Ascending aorta (tissue), 2 donors: ENCODE measurements around the gene PHACTR3. TPM values are rescaled to one million over a fixed set of nuclear protein-coding genes. Genes with fewer than 3 reads are reported as not detected.
"Not testable (repeated sequence)": the region's sequence is repeated elsewhere in the genome, so short reads cannot be mapped to it uniquely, and the experiment has no call there.

Experiments used
- DNase-seq, 2 donors: peaks; one replicate each; pipeline ENCODE4 v3.0.0-alpha.2; 2019; ENCODE audit warnings: low spot score in 2 of 2
- H3K27ac ChIP-seq, 2 donors: fragments of 200-600 bp; sonication (generic); one replicate each; pipeline ENCODE4 v1.5.1; 2016 to 2017; ENCODE audit warnings: mild to moderate bottlenecking in 1 of 2
- H3K27me3 ChIP-seq: fragments of 200-600 bp; sonication (generic); one replicate; pipeline ENCODE4 v1.5.1; 2017
- H3K36me3 ChIP-seq, 2 donors: fragments of 200-600 bp; sonication (generic); one replicate each; pipeline ENCODE4 v1.5.1; 2016
- H3K4me1 ChIP-seq, 2 donors: fragments of 200-600 bp; sonication (generic); one replicate each; pipeline ENCODE4 v1.5.1; 2016 to 2017; ENCODE audit warnings: mild to moderate bottlenecking in 1 of 2
- H3K4me3 ChIP-seq, 2 donors: fragments of 200-600 bp; sonication (generic); one replicate each; pipeline ENCODE4 v1.5.1; 2016 to 2017; ENCODE audit warnings: mild to moderate bottlenecking in 1 of 2
- H3K9me3 ChIP-seq, 2 donors: fragments of 200-600 bp; sonication (generic); one replicate each; pipeline ENCODE4 v1.5.1; 2016
- CTCF ChIP-seq, 3 experiments: fragments of 200-600 bp in 2 of 3; fragments of 450-650 bp in 1 of 3; sonication (generic) in 2 of 3; IDR thresholded peaks; one replicate each; pipeline ENCODE4 v1.5.1; 2016 to 2019; ENCODE audit warnings: antibody characterized with exemption in 3 of 3, mild to moderate bottlenecking in 1 of 3, moderate library complexity in 1 of 3
- intact Hi-C: fragments of 100-400 bp; cut with DNase I; formaldehyde crosslinking; loops from one replicate; pipeline ENCODE4 v1.15.1; 2023
- total RNA-seq: library from RNA; depleted of rRNA; stranded (reverse); fragments of >200 nt; gene quantifications from one replicate; pipeline ENCODE4 v1.1.0, GENCODE V29; 2016

PHACTR3 gene
- total RNA-seq, 1 donor from 2014 or later = not detected

GRCh38 chr20:59613861-59614260 is 9.5 kb downstream of the PHACTR3 start:
- Histone ChIP-seq H3K36me3 (no peaks in the 10 kb centered on the region), H3K4me1 (no peaks in the 10 kb centered on the region), H3K9me3 (no peaks in the 10 kb centered on the region), H3K4me3 (no peak overlapping the region), H3K27me3 (no peaks in the 10 kb centered on the region), H3K27ac (no peak overlapping the region)
- intact Hi-C loops = no loop called here
- no peak for DNase-seq
- TF ChIP-seq CTCF (IDR thresholded peaks at IDR 0.05) = no peak

GRCh38 chr20:59614714-59615113 is 10.4 kb downstream of the PHACTR3 start:
- DNase-seq = no peak
- Histone ChIP-seq H3K4me1 (no peaks in the 10 kb centered on the region), H3K27me3 (no peaks in the 10 kb centered on the region), H3K36me3 (no peaks in the 10 kb centered on the region), H3K27ac (no peak overlapping the region), H3K4me3 (no peak overlapping the region), H3K9me3 (no peaks in the 10 kb centered on the region)
- intact Hi-C loops = no loop called here
- no peak for TF ChIP-seq CTCF (IDR thresholded peaks at IDR 0.05)

GRCh38 chr20:59616306-59616705 is 12.0 kb downstream of the PHACTR3 start:
- no peaks in the 10 kb centered on the region for H3K9me3 ChIP-seq
- TF ChIP-seq CTCF (IDR thresholded peaks at IDR 0.05) = no peak
- H3K36me3 ChIP-seq = no peaks in the 10 kb centered on the region
- H3K4me3 ChIP-seq = no peak overlapping the region
- DNase-seq = no peak
- intact Hi-C loops = no loop called here
- H3K4me1 ChIP-seq = no peaks in the 10 kb centered on the region
- no peak overlapping the region for H3K27ac ChIP-seq
- H3K27me3 ChIP-seq = no peaks in the 10 kb centered on the region

GRCh38 chr20:59617221-59617620 is 12.9 kb downstream of the PHACTR3 start:
- intact Hi-C loops = no loop called here

GRCh38 chr20:59618131-59618530 is 13.8 kb downstream of the PHACTR3 start:
- no peak for TF ChIP-seq CTCF (IDR thresholded peaks at IDR 0.05)

More at GRCh38 chr20:59617221-59617620, 12.9 kb downstream of the PHACTR3 start:
- H3K27ac ChIP-seq = no peak overlapping the region
- TF ChIP-seq CTCF (IDR thresholded peaks at IDR 0.05) = no peak
- H3K4me1 ChIP-seq = no peaks in the 10 kb centered on the region
- H3K9me3 ChIP-seq = no peaks in the 10 kb centered on the region
- H3K27me3 ChIP-seq = no peaks in the 10 kb centered on the region
- DNase-seq = no peak
- no peaks in the 10 kb centered on the region for H3K36me3 ChIP-seq
- no peak overlapping the region for H3K4me3 ChIP-seq

GRCh38 chr20:59618585-59618984 is 14.2 kb downstream of the PHACTR3 start:
- H3K4me1 ChIP-seq, intact Hi-C loops, H3K4me3 ChIP-seq, H3K36me3 ChIP-seq, H3K9me3 ChIP-seq, H3K27me3 ChIP-seq, DNase-seq, H3K27ac ChIP-seq: not testable (repeated sequence)

More at GRCh38 chr20:59618131-59618530, 13.8 kb downstream of the PHACTR3 start:
- H3K27me3 ChIP-seq = no peaks in the 10 kb centered on the region
- no peaks in the 10 kb centered on the region for H3K4me1 ChIP-seq
- no peaks in the 10 kb centered on the region for H3K36me3 ChIP-seq
- no peak overlapping the region for H3K27ac ChIP-seq
- DNase-seq = no peak
- no peak overlapping the region for H3K4me3 ChIP-seq
- H3K9me3 ChIP-seq = no peaks in the 10 kb centered on the region
- intact Hi-C loops = no loop called here
